Caco-2 (cell line): Measurements from ENCODE around the gene SPP2. TPM values are rescaled to one million over a fixed set of nuclear protein-coding genes. Genes with fewer than 3 reads are reported as not detected.

Experiments used
- BruUV-seq: library from RNA; stranded (reverse); fragments of 400-500 nt; replicated peaks from 2 replicates; lab custom pipeline; 2021; lab: Mats Ljungman, UMichigan
- CTCF ChIA-PET: fragments of 300-600 bp; sonication (Branson Sonifier 250); formaldehyde crosslinking; loops from one replicate; lab custom pipeline; 2022; ENCODE audit warnings: antibody characterized with exemption; lab: Charles Lee
- POLR2A ChIA-PET: fragments of 300-600 bp; sonication (Branson Sonifier 250); formaldehyde crosslinking; loops from one replicate; lab custom pipeline; 2022; ENCODE audit warnings: antibody characterized with exemption; lab: Charles Lee
- DNase-seq, 2 experiments: peaks; one replicate each; pipeline versions ENCODE4 v3.0.0 to v3.0.0-alpha.2; 2020 to 2022
- H3K27me3 ChIP-seq: replicated peaks from 2 replicates; pipeline ENCODE4 v1.6.0; 2011; ENCODE audit warnings: low read length; ENCODE audit not compliant: control insufficient read depth, insufficient read depth
- H3K36me3 ChIP-seq: 2 replicates; pipeline ENCODE4 v1.5.1; 2011; ENCODE audit warnings: low read length; ENCODE audit not compliant: control insufficient read depth, insufficient read depth
- H3K4me1 ChIP-seq: fragments of 250-450 bp; sonication (Bioruptor Pico); 2 replicates; pipeline ENCODE4 v1.5.1; 2020; ENCODE audit warnings: mild to moderate bottlenecking
- H3K4me3 ChIP-seq: 2 replicates; pipeline ENCODE4 v1.5.1; 2011; ENCODE audit warnings: low read depth, mild to moderate bottlenecking, control low read depth, low read length
- H3K9me3 ChIP-seq: fragments of 250-450 bp; sonication (Bioruptor Pico); 2 replicates; pipeline ENCODE4 v1.5.1; 2020; ENCODE audit warnings: mild to moderate bottlenecking, moderate library complexity
- H3K27ac Mint-ChIP-seq: one replicate; pipeline ENCODE4 v1.8.0; 2022; ENCODE audit warnings: mixed read lengths; ENCODE audit not compliant: unreplicated experiment
- H3K27me3 Mint-ChIP-seq: one replicate; pipeline ENCODE4 v1.8.0; 2022; ENCODE audit warnings: mixed read lengths; ENCODE audit not compliant: insufficient read depth, unreplicated experiment
- H3K36me3 Mint-ChIP-seq: one replicate; pipeline ENCODE4 v1.8.0; 2022; ENCODE audit warnings: mild to moderate bottlenecking, mixed read lengths; ENCODE audit not compliant: insufficient read depth, unreplicated experiment
- H3K4me1 Mint-ChIP-seq: one replicate; pipeline ENCODE4 v1.8.0; 2022; ENCODE audit warnings: low read depth, mixed read lengths; ENCODE audit not compliant: unreplicated experiment
- H3K4me3 Mint-ChIP-seq: one replicate; pipeline ENCODE4 v1.8.0; 2022; ENCODE audit warnings: mild to moderate bottlenecking, moderate library complexity, mixed read lengths; ENCODE audit not compliant: unreplicated experiment
- H3K9me3 Mint-ChIP-seq: one replicate; pipeline ENCODE4 v1.8.0; 2022; ENCODE audit warnings: mixed read lengths; ENCODE audit not compliant: unreplicated experiment
- intact Hi-C: fragments of 100-400 bp; cut with micrococcal nuclease; formaldehyde crosslinking; loops from one replicate; pipeline ENCODE4 v1.10.0; 2022; ENCODE audit not compliant: unreplicated experiment
- total RNA-seq: library from RNA; stranded (reverse); gene quantifications from 2 replicates; pipeline ENCODE4 v1.2.3, GENCODE V29; 2022
- TF ChIP-seq, protein P1 (sequence below), 2 experiments: fragments of 200-600 bp in 1 of 2; IDR thresholded peaks; 1 replicate in 1 of 2; 2 replicates in 1 of 2; pipeline versions ENCODE4 v1.5.1 to v1.8.0; 2011 to 2022; ENCODE audit warnings: antibody characterized with exemption in 1 of 2, control low read depth in 1 of 2, inconsistent platforms in 1 of 2, low read depth in 1 of 2, low read length in 1 of 2, mild to moderate bottlenecking in 1 of 2, moderate library complexity in 1 of 2; ENCODE audit not compliant: insufficient read depth in 1 of 2, severe bottlenecking in 1 of 2, unreplicated experiment in 1 of 2

Gene SPP2
- total RNA-seq, 1 experiment from 2014 or later = not detected

DNA sequence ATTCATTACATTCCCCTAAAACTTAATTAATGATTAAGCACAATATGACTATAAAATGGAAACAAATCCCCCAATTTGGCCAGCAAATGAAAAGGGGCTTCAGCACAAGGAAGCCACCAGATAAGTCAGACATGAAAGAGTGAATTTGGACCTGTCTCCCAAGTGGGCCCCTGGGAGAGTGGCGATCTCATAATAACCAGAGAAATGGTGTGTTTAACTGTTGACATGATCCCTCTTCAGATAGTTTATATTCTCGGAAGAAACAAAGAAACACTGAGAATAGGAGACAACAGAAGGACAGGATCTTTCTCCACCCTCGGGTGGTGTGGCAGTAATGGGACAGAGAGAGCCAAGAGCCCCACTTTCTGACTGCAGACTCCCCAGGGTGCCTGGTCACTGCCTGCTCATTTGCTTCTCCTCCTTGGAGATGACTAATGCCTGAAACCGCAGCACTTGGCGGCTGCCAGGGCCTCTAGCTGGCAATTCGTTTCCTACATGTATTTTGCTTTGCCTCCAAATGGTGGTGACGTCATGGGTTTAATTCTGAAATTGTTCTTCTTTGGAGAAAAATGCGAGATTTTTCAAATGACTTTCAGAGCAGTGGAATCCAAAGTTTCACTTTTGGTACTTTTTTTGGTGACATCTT is 46.4 kb upstream of the SPP2 start:
- TF ChIP-seq, protein P1, sequence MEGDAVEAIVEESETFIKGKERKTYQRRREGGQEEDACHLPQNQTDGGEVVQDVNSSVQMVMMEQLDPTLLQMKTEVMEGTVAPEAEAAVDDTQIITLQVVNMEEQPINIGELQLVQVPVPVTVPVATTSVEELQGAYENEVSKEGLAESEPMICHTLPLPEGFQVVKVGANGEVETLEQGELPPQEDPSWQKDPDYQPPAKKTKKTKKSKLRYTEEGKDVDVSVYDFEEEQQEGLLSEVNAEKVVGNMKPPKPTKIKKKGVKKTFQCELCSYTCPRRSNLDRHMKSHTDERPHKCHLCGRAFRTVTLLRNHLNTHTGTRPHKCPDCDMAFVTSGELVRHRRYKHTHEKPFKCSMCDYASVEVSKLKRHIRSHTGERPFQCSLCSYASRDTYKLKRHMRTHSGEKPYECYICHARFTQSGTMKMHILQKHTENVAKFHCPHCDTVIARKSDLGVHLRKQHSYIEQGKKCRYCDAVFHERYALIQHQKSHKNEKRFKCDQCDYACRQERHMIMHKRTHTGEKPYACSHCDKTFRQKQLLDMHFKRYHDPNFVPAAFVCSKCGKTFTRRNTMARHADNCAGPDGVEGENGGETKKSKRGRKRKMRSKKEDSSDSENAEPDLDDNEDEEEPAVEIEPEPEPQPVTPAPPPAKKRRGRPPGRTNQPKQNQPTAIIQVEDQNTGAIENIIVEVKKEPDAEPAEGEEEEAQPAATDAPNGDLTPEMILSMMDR (IDR thresholded peaks at IDR 0.05; ENCODE audit: insufficient read depth in 1 of 2, low read depth in 1 of 2, low read length in 1 of 2, severe bottlenecking in 1 of 2, unreplicated experiment in 1 of 2) = no peak
- H3K9me3 Mint-ChIP-seq = no peaks in the 10 kb centered on the region
- no peaks in the 10 kb centered on the region for H3K4me1 Mint-ChIP-seq
- ChIA-PET POLR2A (no interaction called here), CTCF (no interaction called here)
- Histone ChIP-seq H3K9me3 (no peaks in the 10 kb centered on the region), H3K36me3 (no peaks in the 10 kb centered on the region), H3K4me3 (no peak overlapping the region), H3K4me1 (no peaks in the 10 kb centered on the region), H3K27me3 (no peaks in the 10 kb centered on the region; the same call in 1 of the 2 replicates)
- H3K4me3 Mint-ChIP-seq = no peak overlapping the region
- H3K36me3 Mint-ChIP-seq = no peaks in the 10 kb centered on the region
- no TSS peak for BruUV-seq
- peaks cover 6% of the 10 kb centered on the region for H3K27me3 Mint-ChIP-seq
- no peak for DNase-seq
- no peak overlapping the region for H3K27ac Mint-ChIP-seq
- intact Hi-C loops = no loop called here

GRCh38 chr2:234005126-234005525 is 45.4 kb upstream of the SPP2 start:
- no peak for DNase-seq
- no peaks in the 10 kb centered on the region for H3K4me1 ChIP-seq
- POLR2A ChIA-PET = no interaction called here
- Mint-ChIP-seq H3K9me3 (no peaks in the 10 kb centered on the region), H3K4me1 (no peaks in the 10 kb centered on the region), H3K4me3 (no peak overlapping the region), H3K27ac (no peak overlapping the region), H3K27me3 (peaks cover 9% of the 10 kb centered on the region), H3K36me3 (no peaks in the 10 kb centered on the region)
- CTCF ChIA-PET = no interaction called here
- H3K4me3 ChIP-seq = no peak overlapping the region
- intact Hi-C loops = no loop called here
- no peaks in the 10 kb centered on the region for H3K36me3 ChIP-seq
- H3K9me3 ChIP-seq = no peaks in the 10 kb centered on the region
- H3K27me3 ChIP-seq = no peaks in the 10 kb centered on the region; the same call in 1 of the 2 replicates
- TF ChIP-seq, protein P1 (IDR thresholded peaks at IDR 0.05; ENCODE audit: insufficient read depth in 1 of 2, low read depth in 1 of 2, low read length in 1 of 2, severe bottlenecking in 1 of 2, unreplicated experiment in 1 of 2) = no peak
- BruUV-seq = no TSS peak

GRCh38 chr2:234006501-234006900 is 44.0 kb upstream of the SPP2 start:
- POLR2A ChIA-PET = no interaction called here
- TF ChIP-seq, protein P1 (IDR thresholded peaks at IDR 0.05; ENCODE audit: insufficient read depth in 1 of 2, low read depth in 1 of 2, low read length in 1 of 2, severe bottlenecking in 1 of 2, unreplicated experiment in 1 of 2) = no peak
- peaks cover 9% of the 10 kb centered on the region for H3K27me3 Mint-ChIP-seq
- H3K4me3 Mint-ChIP-seq = no peak overlapping the region
- no peaks in the 10 kb centered on the region for H3K36me3 Mint-ChIP-seq
- Histone ChIP-seq H3K9me3 (no peaks in the 10 kb centered on the region), H3K4me1 (no peaks in the 10 kb centered on the region), H3K4me3 (no peak overlapping the region), H3K36me3 (no peaks in the 10 kb centered on the region), H3K27me3 (no peaks in the 10 kb centered on the region; the same call in 1 of the 2 replicates)
- no peaks in the 10 kb centered on the region for H3K9me3 Mint-ChIP-seq
- no TSS peak for BruUV-seq
- DNase-seq = no peak
- H3K27ac Mint-ChIP-seq = no peak overlapping the region
- intact Hi-C loops = no loop called here
- H3K4me1 Mint-ChIP-seq = no peaks in the 10 kb centered on the region
- CTCF ChIA-PET = no interaction called here
